ENCODE data around the gene IL1R1.

DNA sequence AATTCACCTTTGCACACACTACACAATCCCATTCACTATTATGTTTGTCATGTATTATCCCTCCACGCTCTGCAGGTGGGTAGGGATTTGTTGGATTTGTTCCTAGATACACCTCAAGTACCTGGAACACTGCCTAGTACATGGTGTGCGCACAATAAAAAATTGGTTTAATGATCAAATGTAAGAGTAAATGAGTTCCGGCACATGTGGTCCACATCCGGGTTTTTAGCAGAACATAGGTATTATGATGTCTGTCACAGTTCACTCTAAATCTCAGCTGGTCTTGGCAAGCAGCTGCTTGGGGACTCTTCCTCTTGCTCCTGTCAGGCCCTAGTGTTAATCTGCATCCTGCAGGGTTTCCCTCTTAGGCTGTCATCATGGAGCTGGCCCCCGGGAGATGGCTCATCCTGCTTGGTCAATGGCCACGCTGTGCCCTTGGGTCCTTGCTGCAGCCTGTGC is 21.8 kb upstream of the IL1R1 start:
- TF ChIP-seq CTCF (IDR thresholded peaks at IDR 0.05) = no peak
- no peak for TF ChIP-seq EZH2 (IDR thresholded peaks at IDR 0.05)
